HCT116 (cell line): ENCODE data around the gene REG3G. TPM values are rescaled to one million over a fixed set of nuclear protein-coding genes. Genes with fewer than 3 reads are reported as not detected.

ENCODE experiments used
- ATAC-seq: fragments of 200-7000 bp; cut with Tn5 transposase; 2 replicates; pipeline ENCODE4 v1.9.1; 2020; ENCODE audit warnings: mild to moderate bottlenecking, moderate library complexity
- BruUV-seq: library from RNA; stranded (reverse); fragments of 400-500 nt; replicated peaks from 2 replicates; lab custom pipeline; 2021; lab: Mats Ljungman, UMichigan
- CTCF ChIA-PET: fragments of 300-600 bp; sonication (Branson Sonifier 250); formaldehyde crosslinking; loops from one replicate; lab custom pipeline; 2021; ENCODE audit warnings: antibody characterized with exemption; lab: Charles Lee
- POLR2A ChIA-PET: fragments of 300-600, 350-600 bp; sonication (Branson Sonifier 250); formaldehyde crosslinking; loops from one replicate; lab custom pipeline; 2021; ENCODE audit warnings: antibody characterized with exemption; lab: Charles Lee
- RAD21 ChIA-PET, 2 experiments: fragments of 300-600 bp; sonication (Branson Sonifier 250); formaldehyde crosslinking; loops; one replicate each; lab custom pipeline; 2023; ENCODE audit warnings: low total read pairs in 2 of 2; ENCODE audit not compliant: uncharacterized antibody in 2 of 2, unreplicated experiment in 2 of 2, low non-redundant PET in 1 of 2; lab: Charles Lee
- DNase-seq: peaks from one replicate; pipeline ENCODE4 v3.0.0-alpha.2; 2010; ENCODE audit warnings: low read depth, low spot score
- H2AFZ ChIP-seq: fragments of 200-600 bp; shearing (Covaris generic), sonication (generic); 2 replicates; pipeline ENCODE4 v1.6.1; 2017; ENCODE audit warnings: low read depth, mixed run types, mixed read lengths, antibody characterized with exemption, low read length; ENCODE audit not compliant: poor library complexity, severe bottlenecking
- H3K27ac ChIP-seq: 2 replicates; pipeline ENCODE4 v1.5.1; 2012; ENCODE audit warnings: low read depth, low read length
- H3K27me3 ChIP-seq: fragments of 200-600 bp; sonication (generic); 2 replicates; pipeline ENCODE4 v1.6.1; 2016; ENCODE audit warnings: mixed run types, low read length, mixed read lengths; ENCODE audit not compliant: insufficient read depth
- H3K36me3 ChIP-seq, 2 experiments: fragments of 200-500 bp in 1 of 2; fragments of 200-600 bp in 1 of 2; sonication (Bioruptor generic) in 1 of 2; sonication (generic) in 1 of 2; 2 replicates each; pipeline versions ENCODE4 v1.5.1 to v1.6.1; 2014 to 2016; ENCODE audit warnings: low read length in 2 of 2, inconsistent platforms in 1 of 2, mixed read lengths in 1 of 2, mixed run types in 1 of 2; ENCODE audit not compliant: insufficient read depth in 2 of 2, control insufficient read depth in 1 of 2
- H3K4me1 ChIP-seq, 2 experiments: fragments of 200-600 bp in 1 of 2; sonication (generic) in 1 of 2; 2 replicates each; pipeline versions ENCODE4 v1.5.1 to v1.6.1; 2012 to 2017; ENCODE audit warnings: low read length in 2 of 2, inconsistent platforms in 1 of 2, mild to moderate bottlenecking in 1 of 2, mixed read lengths in 1 of 2, mixed run types in 1 of 2, moderate library complexity in 1 of 2; ENCODE audit not compliant: insufficient read depth in 2 of 2, control insufficient read depth in 1 of 2
- H3K4me2 ChIP-seq: fragments of 200-600 bp; sonication (generic); 2 replicates; pipeline ENCODE4 v1.6.1; 2017; ENCODE audit warnings: mixed run types, low read length, mixed read lengths
- H3K4me3 ChIP-seq, 2 experiments: fragments of 200-600 bp in 1 of 2; sonication (generic) in 1 of 2; replicated peaks in 1 of 2; 2 replicates each; pipeline ENCODE4 v1.5.1; 2011 to 2016; ENCODE audit warnings: low read length in 2 of 2, control low read depth in 1 of 2, low read depth in 1 of 2, mild to moderate bottlenecking in 1 of 2, mixed read lengths in 1 of 2, mixed run types in 1 of 2
- H3K79me2 ChIP-seq: fragments of 200-600 bp; sonication (generic); 2 replicates; pipeline ENCODE4 v1.6.1; 2017; ENCODE audit warnings: mild to moderate bottlenecking, mixed run types, low read length, moderate library complexity, mixed read lengths; ENCODE audit not compliant: insufficient read depth
- H3K9ac ChIP-seq: fragments of 200-600 bp; sonication (generic); 2 replicates; pipeline ENCODE4 v1.6.1; 2016; ENCODE audit warnings: low read length, mixed read lengths
- H3K9me2 ChIP-seq: fragments of 200-600 bp; sonication (generic), shearing (Covaris generic); 2 replicates; pipeline ENCODE4 v1.6.1; 2017; ENCODE audit warnings: mixed run types, mild to moderate bottlenecking, moderate library complexity; ENCODE audit not compliant: insufficient read depth
- H3K9me3 ChIP-seq, 2 experiments: fragments of 200-500 bp in 1 of 2; fragments of 200-600 bp in 1 of 2; sonication (Bioruptor generic) in 1 of 2; sonication (generic) in 1 of 2; 2 replicates each; pipeline ENCODE4 v1.6.1; 2014 to 2017; ENCODE audit warnings: low read length in 2 of 2, mixed read lengths in 2 of 2, inconsistent platforms in 1 of 2, low read depth in 1 of 2, mild to moderate bottlenecking in 1 of 2, mixed run types in 1 of 2, moderate library complexity in 1 of 2; ENCODE audit not compliant: control insufficient read depth in 1 of 2, insufficient read depth in 1 of 2
- H4K20me1 ChIP-seq: fragments of 200-600 bp; sonication (generic), shearing (Covaris generic); 2 replicates; pipeline ENCODE4 v1.6.1; 2017; ENCODE audit warnings: mixed run types, mild to moderate bottlenecking, moderate library complexity; ENCODE audit not compliant: insufficient read depth
- CBX3 ChIP-seq: IDR thresholded peaks from 2 replicates; pipeline ENCODE4 v1.6.1; 2012; ENCODE audit warnings: low read depth
- CEBPB ChIP-seq: IDR thresholded peaks from 2 replicates; pipeline ENCODE4 v1.6.1; 2012; ENCODE audit warnings: low read depth
- EGR1 ChIP-seq: IDR thresholded peaks from 2 replicates; pipeline ENCODE4 v1.6.1; 2012; ENCODE audit warnings: low read depth
- ELF1 ChIP-seq: IDR thresholded peaks from 2 replicates; pipeline ENCODE4 v1.6.1; 2012; ENCODE audit warnings: low read depth, borderline replicate concordance
- EZH2 ChIP-seq: fragments of 200-600 bp; sonication (generic); IDR thresholded peaks from 2 replicates; pipeline ENCODE4 v1.6.1; 2017; ENCODE audit warnings: antibody characterized with exemption, mixed run types
- EZH2phosphoT487 ChIP-seq: fragments of 200-600 bp; IDR thresholded peaks from 2 replicates; pipeline ENCODE4 v1.6.1; 2018; ENCODE audit warnings: antibody characterized with exemption, borderline replicate concordance
- FOSL1 ChIP-seq: IDR thresholded peaks from 2 replicates; pipeline ENCODE4 v1.6.1; 2012; ENCODE audit warnings: low read depth
- JUND ChIP-seq: IDR thresholded peaks from 2 replicates; pipeline ENCODE4 v1.6.1; 2012
- POLR2A ChIP-seq: IDR thresholded peaks from 2 replicates; pipeline ENCODE4 v1.7.0; 2011; ENCODE audit warnings: borderline replicate concordance; ENCODE audit not compliant: insufficient read depth, insufficient read length; ENCODE audit errors: extremely low read depth
- POLR2AphosphoS5 ChIP-seq: IDR thresholded peaks from 2 replicates; pipeline ENCODE4 v1.6.1; 2011; ENCODE audit warnings: mild to moderate bottlenecking, low read depth, low read length, moderate library complexity
- SIN3A ChIP-seq: IDR thresholded peaks from 2 replicates; pipeline ENCODE4 v1.6.1; 2012; ENCODE audit warnings: low read depth
- SP1 ChIP-seq: IDR thresholded peaks from 2 replicates; pipeline ENCODE4 v1.6.1; 2012; ENCODE audit warnings: low read depth
- SRF ChIP-seq: IDR thresholded peaks from 2 replicates; pipeline ENCODE4 v1.6.1; 2012; ENCODE audit warnings: low read depth
- TCF7L2 ChIP-seq: IDR thresholded peaks from 2 replicates; pipeline ENCODE4 v1.7.0; 2011; ENCODE audit warnings: borderline replicate concordance, inconsistent platforms; ENCODE audit not compliant: insufficient read depth, insufficient read length; ENCODE audit errors: extremely low read depth
- YY1 ChIP-seq: IDR thresholded peaks from 2 replicates; pipeline ENCODE4 v1.6.1; 2011; ENCODE audit warnings: low read length, low read depth, moderate library complexity, mild to moderate bottlenecking; ENCODE audit not compliant: insufficient replicate concordance; ENCODE audit errors: extremely low read depth
- ZFX ChIP-seq: fragments of 450-650 bp; IDR thresholded peaks from 2 replicates; pipeline ENCODE4 v1.6.1; 2017
- ZNF274 ChIP-seq: fragments of 200-500 bp; sonication (Bioruptor generic); IDR thresholded peaks from 2 replicates; pipeline ENCODE4 v1.6.1; 2014; ENCODE audit warnings: mild to moderate bottlenecking, low read depth, low read length, inconsistent platforms
- intact Hi-C: fragments of 100-400 bp; cut with micrococcal nuclease; formaldehyde crosslinking; loops from 2 replicates; pipeline ENCODE4 v1.10.0; 2022
- total RNA-seq: library from RNA; stranded (reverse); gene quantifications from one replicate; pipeline ENCODE4 v1.2.1, GENCODE V29; 2021; ENCODE audit not compliant: unreplicated experiment
- TF ChIP-seq, protein P1 (sequence below): IDR thresholded peaks from 2 replicates; pipeline ENCODE4 v1.6.1; 2012
- TF ChIP-seq, protein P2 (sequence below): IDR thresholded peaks from 2 replicates; pipeline ENCODE4 v1.6.1; 2012; ENCODE audit warnings: low read depth

The REG3G gene
- total RNA-seq, 1 experiment from 2014 or later: 0.86 TPM

DNA sequence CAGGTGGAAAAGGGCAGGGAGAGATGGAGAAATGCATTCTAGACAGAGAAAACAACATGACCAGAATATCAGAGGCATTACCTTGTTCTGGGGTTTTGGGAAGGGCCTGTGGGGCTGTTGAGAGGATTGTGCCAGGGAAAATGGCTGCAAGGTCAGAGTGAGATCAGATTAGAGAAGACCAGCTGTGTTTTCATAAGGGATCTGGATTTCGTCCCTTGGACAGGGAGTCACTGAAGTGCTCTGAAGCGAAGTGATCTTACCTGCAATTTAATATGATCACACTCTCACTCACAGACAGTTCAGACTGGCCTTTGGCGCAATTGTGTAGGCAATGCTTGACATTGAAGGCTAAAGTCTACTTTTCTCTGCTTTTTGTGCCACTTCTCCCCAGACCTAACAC, 20.3 kb upstream of the REG3G start:
- no peak for ATAC-seq
- Histone ChIP-seq H3K36me3 (no peaks in the 10 kb centered on the region), H3K9ac (no peak overlapping the region), H3K4me2 (no peak overlapping the region), H3K79me2 (no peaks in the 10 kb centered on the region), H3K4me3 (no peak overlapping the region), H3K4me1 (no peaks in the 10 kb centered on the region), H3K27me3 (no peaks in the 10 kb centered on the region), H3K27ac (no peak overlapping the region), H2AFZ (no peak overlapping the region), H3K9me2 (no peaks in the 10 kb centered on the region), H3K9me3 (peaks cover 0 to 21% of the 10 kb centered on the region in 2 experiments; a peak in 2 of 4 replicates), H4K20me1 (no peaks in the 10 kb centered on the region)
- RAD21 ChIA-PET: no interaction called here
- no peak for TF ChIP-seq TCF7L2
- TF ChIP-seq JUND: no peak
- TF ChIP-seq YY1: no peak
- TF ChIP-seq SRF: no peak
- no peak for TF ChIP-seq ELF1
- TF ChIP-seq ZFX: no peak
- TF ChIP-seq, protein P1, sequence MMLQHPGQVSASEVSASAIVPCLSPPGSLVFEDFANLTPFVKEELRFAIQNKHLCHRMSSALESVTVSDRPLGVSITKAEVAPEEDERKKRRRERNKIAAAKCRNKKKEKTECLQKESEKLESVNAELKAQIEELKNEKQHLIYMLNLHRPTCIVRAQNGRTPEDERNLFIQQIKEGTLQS: no peak
- no peak for TF ChIP-seq CBX3
- TF ChIP-seq EZH2phosphoT487: no peak
- CTCF ChIA-PET: no interaction called here
- POLR2A ChIA-PET: no interaction called here
- no peak for DNase-seq
- intact Hi-C loops: no loop called here
- BruUV-seq: no TSS peak

DNA sequence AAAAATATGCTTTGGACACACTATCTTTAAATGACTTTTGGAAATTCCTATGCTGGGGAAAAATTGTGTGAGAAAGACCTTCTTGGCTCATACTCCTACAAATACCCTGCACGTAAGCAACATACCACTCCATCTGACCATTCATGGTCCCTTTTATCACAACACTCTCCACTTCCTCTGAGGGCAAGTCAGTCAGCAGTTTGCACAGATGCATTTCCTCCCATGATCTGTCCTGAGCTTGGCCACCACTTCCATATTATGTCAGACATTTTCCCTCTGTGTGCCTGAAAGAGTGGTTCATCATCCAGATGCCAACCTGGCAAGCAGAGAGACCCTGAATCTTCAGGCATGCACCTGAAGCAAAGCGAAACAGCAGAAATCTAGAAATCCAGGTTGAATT, 16.1 kb upstream of the REG3G start:
- no peaks in the 10 kb centered on the region for H3K27me3 ChIP-seq
- no peaks in the 10 kb centered on the region for H3K9me2 ChIP-seq
- no peak overlapping the region for H3K9ac ChIP-seq
- intact Hi-C loops: no loop called here
- DNase-seq: no peak
- ChIA-PET CTCF (no interaction called here), RAD21 (no interaction called here), POLR2A (interaction anchor here (0.6 kb wide), 1 partner anchor 1764 kb away, joined by 4 read pairs; no protein-coding TSS in a partner anchor)
- no peak for ATAC-seq
- TF ChIP-seq POLR2AphosphoS5 (no peak), SRF (no peak), EGR1 (no peak), SIN3A (no peak), SP1 (no peak), FOSL1 (no peak), ZNF274 (no peak), EZH2phosphoT487 (no peak), EZH2 (no peak), CEBPB (no peak), CBX3 (no peak), POLR2A (no peak)
- TF ChIP-seq, protein P2, sequence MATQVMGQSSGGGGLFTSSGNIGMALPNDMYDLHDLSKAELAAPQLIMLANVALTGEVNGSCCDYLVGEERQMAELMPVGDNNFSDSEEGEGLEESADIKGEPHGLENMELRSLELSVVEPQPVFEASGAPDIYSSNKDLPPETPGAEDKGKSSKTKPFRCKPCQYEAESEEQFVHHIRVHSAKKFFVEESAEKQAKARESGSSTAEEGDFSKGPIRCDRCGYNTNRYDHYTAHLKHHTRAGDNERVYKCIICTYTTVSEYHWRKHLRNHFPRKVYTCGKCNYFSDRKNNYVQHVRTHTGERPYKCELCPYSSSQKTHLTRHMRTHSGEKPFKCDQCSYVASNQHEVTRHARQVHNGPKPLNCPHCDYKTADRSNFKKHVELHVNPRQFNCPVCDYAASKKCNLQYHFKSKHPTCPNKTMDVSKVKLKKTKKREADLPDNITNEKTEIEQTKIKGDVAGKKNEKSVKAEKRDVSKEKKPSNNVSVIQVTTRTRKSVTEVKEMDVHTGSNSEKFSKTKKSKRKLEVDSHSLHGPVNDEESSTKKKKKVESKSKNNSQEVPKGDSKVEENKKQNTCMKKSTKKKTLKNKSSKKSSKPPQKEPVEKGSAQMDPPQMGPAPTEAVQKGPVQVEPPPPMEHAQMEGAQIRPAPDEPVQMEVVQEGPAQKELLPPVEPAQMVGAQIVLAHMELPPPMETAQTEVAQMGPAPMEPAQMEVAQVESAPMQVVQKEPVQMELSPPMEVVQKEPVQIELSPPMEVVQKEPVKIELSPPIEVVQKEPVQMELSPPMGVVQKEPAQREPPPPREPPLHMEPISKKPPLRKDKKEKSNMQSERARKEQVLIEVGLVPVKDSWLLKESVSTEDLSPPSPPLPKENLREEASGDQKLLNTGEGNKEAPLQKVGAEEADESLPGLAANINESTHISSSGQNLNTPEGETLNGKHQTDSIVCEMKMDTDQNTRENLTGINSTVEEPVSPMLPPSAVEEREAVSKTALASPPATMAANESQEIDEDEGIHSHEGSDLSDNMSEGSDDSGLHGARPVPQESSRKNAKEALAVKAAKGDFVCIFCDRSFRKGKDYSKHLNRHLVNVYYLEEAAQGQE: no peak
- no peak overlapping the region for H3K4me3 ChIP-seq
- no peaks in the 10 kb centered on the region for H3K79me2 ChIP-seq
- H3K9me3 ChIP-seq: peaks cover 0 to 28% of the 10 kb centered on the region in 2 experiments; a peak in 3 of 4 replicates
- no peak overlapping the region for H2AFZ ChIP-seq
- H3K27ac ChIP-seq: no peak overlapping the region
- BruUV-seq: no TSS peak
- H4K20me1 ChIP-seq: no peaks in the 10 kb centered on the region
- H3K4me1 ChIP-seq: no peaks in the 10 kb centered on the region
- H3K36me3 ChIP-seq: no peaks in the 10 kb centered on the region
- H3K4me2 ChIP-seq: no peak overlapping the region
